Stimulated activated CD4-positive, alpha-beta T cell treated with anti-CD3 and anti-CD28 coated beads, Interleukin-2, amount 100 ng/mL, for 48 hours (primary cell): ENCODE results near the gene HTRA2.

ENCODE experiments used
- DNase-seq, 2 donors: peaks; one replicate each; pipeline ENCODE4 v3.0.0-alpha.2; 2020

Gene HTRA2

GRCh38 chr2:74566076-74566753 is 36.5 kb downstream of the HTRA2 start:
- DNase-seq: no peak

GRCh38 chr2:74566754-74567085 is 37.0 kb downstream of the HTRA2 start:
- no peak for DNase-seq

- no peak for DNase-seq
Measured at GRCh38 chr2:74567881-74568280, 38.1 kb downstream of the HTRA2 start.

- DNase-seq: no peak
Measured at GRCh38 chr2:74569686-74570085, 40.0 kb downstream of the HTRA2 start.

GRCh38 chr2:74571058-74571457 is 41.3 kb downstream of the HTRA2 start:
- DNase-seq: no peak

GRCh38 chr2:74572178-74572925 is 42.6 kb downstream of the HTRA2 start:
- no peak for DNase-seq

GRCh38 chr2:74573747-74574562 is 44.2 kb downstream of the HTRA2 start:
- no peak for DNase-seq

GRCh38 chr2:74575320-74575719 is 45.6 kb downstream of the HTRA2 start:
- no peak for DNase-seq

- DNase-seq: no peak
Measured at GRCh38 chr2:74576211-74576862, 46.6 kb downstream of the HTRA2 start.

- DNase-seq: no peak
Measured at GRCh38 chr2:74576863-74577229, 47.1 kb downstream of the HTRA2 start.

- DNase-seq: no peak
Measured at GRCh38 chr2:74577448-74577847, 47.7 kb downstream of the HTRA2 start.

- no peak for DNase-seq
Measured at GRCh38 chr2:74578408-74578807, 48.7 kb downstream of the HTRA2 start.

GRCh38 chr2:74581463-74581862 is 51.7 kb downstream of the HTRA2 start:
- DNase-seq: no peak

- DNase-seq: no peak
Measured at GRCh38 chr2:74582184-74582583, 52.5 kb downstream of the HTRA2 start.
